Panc1 (cell line): ENCODE measurements around the gene PXDN.

Experiments used
- POLR2AphosphoS5 ChIP-seq: IDR thresholded peaks from 2 replicates; pipeline ENCODE4 v1.6.1; 2012; ENCODE audit warnings: mild to moderate bottlenecking, low read depth, low read length, moderate library complexity
- SIN3A ChIP-seq: IDR thresholded peaks from 2 replicates; pipeline ENCODE4 v1.6.1; 2012; ENCODE audit warnings: low read depth, mild to moderate bottlenecking, low read length, moderate library complexity, borderline replicate concordance; ENCODE audit not compliant: insufficient read depth
- TCF7L2 ChIP-seq: IDR thresholded peaks from 2 replicates; pipeline ENCODE4 v1.6.1; 2011; ENCODE audit warnings: mild to moderate bottlenecking, low read depth, low read length, inconsistent platforms
- TF ChIP-seq, protein P1 (sequence below): fragments of 450-650 bp; IDR thresholded peaks from 2 replicates; pipeline ENCODE4 v1.5.1; 2017; ENCODE audit warnings: mild to moderate bottlenecking
- TF ChIP-seq, protein P2 (sequence below), 2 experiments: IDR thresholded peaks; 2 replicates each; pipeline ENCODE4 v1.6.1; 2011 to 2012; ENCODE audit warnings: low read depth in 2 of 2, control low read depth in 1 of 2, low read length in 1 of 2, mild to moderate bottlenecking in 1 of 2, moderate library complexity in 1 of 2; ENCODE audit not compliant: insufficient read depth in 1 of 2

DNA sequence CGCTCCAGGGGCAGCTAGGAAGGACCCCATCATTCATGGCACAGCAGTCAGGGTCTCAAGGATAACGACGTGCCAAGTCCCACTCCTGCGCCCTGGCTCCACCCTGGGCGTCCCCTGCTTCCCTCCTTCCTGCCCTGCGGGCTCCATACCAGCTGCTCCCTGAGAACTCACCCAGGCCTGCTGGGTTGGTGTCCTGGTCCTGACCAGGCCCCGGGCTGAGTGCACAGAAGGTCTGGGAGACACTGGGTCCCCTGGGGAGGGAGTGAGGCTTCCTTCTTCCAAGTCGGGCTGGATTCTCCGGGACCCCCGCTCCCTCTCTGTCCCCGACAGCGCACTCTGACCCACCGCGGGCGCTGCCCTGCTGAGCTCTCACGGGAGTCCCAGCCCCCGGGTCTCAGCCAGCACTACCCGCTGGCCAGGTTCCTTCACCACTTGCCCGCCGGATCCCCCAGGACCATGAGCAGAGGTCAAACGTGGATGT is 160.2 kb downstream of the PXDN start:
- TF ChIP-seq, protein P1, sequence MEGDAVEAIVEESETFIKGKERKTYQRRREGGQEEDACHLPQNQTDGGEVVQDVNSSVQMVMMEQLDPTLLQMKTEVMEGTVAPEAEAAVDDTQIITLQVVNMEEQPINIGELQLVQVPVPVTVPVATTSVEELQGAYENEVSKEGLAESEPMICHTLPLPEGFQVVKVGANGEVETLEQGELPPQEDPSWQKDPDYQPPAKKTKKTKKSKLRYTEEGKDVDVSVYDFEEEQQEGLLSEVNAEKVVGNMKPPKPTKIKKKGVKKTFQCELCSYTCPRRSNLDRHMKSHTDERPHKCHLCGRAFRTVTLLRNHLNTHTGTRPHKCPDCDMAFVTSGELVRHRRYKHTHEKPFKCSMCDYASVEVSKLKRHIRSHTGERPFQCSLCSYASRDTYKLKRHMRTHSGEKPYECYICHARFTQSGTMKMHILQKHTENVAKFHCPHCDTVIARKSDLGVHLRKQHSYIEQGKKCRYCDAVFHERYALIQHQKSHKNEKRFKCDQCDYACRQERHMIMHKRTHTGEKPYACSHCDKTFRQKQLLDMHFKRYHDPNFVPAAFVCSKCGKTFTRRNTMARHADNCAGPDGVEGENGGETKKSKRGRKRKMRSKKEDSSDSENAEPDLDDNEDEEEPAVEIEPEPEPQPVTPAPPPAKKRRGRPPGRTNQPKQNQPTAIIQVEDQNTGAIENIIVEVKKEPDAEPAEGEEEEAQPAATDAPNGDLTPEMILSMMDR, result no peak
- TF ChIP-seq SIN3A (no peak), POLR2AphosphoS5 (no peak), TCF7L2 (no peak)
- TF ChIP-seq, protein P2, sequence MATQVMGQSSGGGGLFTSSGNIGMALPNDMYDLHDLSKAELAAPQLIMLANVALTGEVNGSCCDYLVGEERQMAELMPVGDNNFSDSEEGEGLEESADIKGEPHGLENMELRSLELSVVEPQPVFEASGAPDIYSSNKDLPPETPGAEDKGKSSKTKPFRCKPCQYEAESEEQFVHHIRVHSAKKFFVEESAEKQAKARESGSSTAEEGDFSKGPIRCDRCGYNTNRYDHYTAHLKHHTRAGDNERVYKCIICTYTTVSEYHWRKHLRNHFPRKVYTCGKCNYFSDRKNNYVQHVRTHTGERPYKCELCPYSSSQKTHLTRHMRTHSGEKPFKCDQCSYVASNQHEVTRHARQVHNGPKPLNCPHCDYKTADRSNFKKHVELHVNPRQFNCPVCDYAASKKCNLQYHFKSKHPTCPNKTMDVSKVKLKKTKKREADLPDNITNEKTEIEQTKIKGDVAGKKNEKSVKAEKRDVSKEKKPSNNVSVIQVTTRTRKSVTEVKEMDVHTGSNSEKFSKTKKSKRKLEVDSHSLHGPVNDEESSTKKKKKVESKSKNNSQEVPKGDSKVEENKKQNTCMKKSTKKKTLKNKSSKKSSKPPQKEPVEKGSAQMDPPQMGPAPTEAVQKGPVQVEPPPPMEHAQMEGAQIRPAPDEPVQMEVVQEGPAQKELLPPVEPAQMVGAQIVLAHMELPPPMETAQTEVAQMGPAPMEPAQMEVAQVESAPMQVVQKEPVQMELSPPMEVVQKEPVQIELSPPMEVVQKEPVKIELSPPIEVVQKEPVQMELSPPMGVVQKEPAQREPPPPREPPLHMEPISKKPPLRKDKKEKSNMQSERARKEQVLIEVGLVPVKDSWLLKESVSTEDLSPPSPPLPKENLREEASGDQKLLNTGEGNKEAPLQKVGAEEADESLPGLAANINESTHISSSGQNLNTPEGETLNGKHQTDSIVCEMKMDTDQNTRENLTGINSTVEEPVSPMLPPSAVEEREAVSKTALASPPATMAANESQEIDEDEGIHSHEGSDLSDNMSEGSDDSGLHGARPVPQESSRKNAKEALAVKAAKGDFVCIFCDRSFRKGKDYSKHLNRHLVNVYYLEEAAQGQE (IDR thresholded peaks at IDR 0.05; ENCODE audit: insufficient read depth in 1 of 2, low read depth in 2 of 2, low read length in 1 of 2), result no peak
